Adrenal gland (tissue), 5 donors: Measurements from ENCODE around the gene CMTM3.

Source experiments
- CTCF ChIP-seq, 6 experiments: fragments of 450-650 bp in 4 of 6; fragments of 200-600 bp in 2 of 6; sonication (generic) in 1 of 6; IDR thresholded peaks; 1 replicate in 5 of 6; 2 replicates in 1 of 6; pipeline versions ENCODE4 v1.5.1 to v1.8.0; 2016 to 2021; ENCODE audit warnings: antibody characterized with exemption in 6 of 6, mild to moderate bottlenecking in 2 of 6, moderate library complexity in 1 of 6
- POLR2A ChIP-seq, 2 donors: fragments of 450-650 bp; IDR thresholded peaks; one replicate each; pipeline ENCODE4 v1.6.1; 2017; ENCODE audit warnings: antibody characterized with exemption in 2 of 2, mild to moderate bottlenecking in 2 of 2, moderate library complexity in 1 of 2
- donor health status: DM: no; HTN: no; CAD: no.

GRCh38 chr16:66620429-66620795, 15.9 kb downstream of the CMTM3 start:
- TF ChIP-seq POLR2A (IDR thresholded peaks at IDR 0.05) (no peak), CTCF (IDR thresholded peaks at IDR 0.05) (no peak)
